Epithelial cell of proximal tubule (primary cell): ENCODE results near the gene FGFR3. TPM values are rescaled to one million over a fixed set of nuclear protein-coding genes. Genes with fewer than 3 reads are reported as not detected.

Source experiments
- DNase-seq: peaks from one replicate; pipeline ENCODE4 v3.0.0-alpha.2; 2011; ENCODE audit warnings: low read depth
- H3K4me3 ChIP-seq: 2 replicates; pipeline ENCODE4 v1.5.1; 2011; ENCODE audit warnings: low read depth, mild to moderate bottlenecking, low read length
- CTCF ChIP-seq: conservative IDR thresholded peaks from 2 replicates; pipeline ENCODE4 v1.5.1; 2012; ENCODE audit warnings: low read depth, mild to moderate bottlenecking, low read length
- total RNA-seq: library from RNA; depleted of rRNA; stranded (reverse); fragments of >200 nt; gene quantifications from 2 replicates; pipeline ENCODE4 v1.2.3, GENCODE V29; 2015

FGFR3 gene
- 1.0 and 8.1 TPM in 2 replicates for total RNA-seq

DNA sequence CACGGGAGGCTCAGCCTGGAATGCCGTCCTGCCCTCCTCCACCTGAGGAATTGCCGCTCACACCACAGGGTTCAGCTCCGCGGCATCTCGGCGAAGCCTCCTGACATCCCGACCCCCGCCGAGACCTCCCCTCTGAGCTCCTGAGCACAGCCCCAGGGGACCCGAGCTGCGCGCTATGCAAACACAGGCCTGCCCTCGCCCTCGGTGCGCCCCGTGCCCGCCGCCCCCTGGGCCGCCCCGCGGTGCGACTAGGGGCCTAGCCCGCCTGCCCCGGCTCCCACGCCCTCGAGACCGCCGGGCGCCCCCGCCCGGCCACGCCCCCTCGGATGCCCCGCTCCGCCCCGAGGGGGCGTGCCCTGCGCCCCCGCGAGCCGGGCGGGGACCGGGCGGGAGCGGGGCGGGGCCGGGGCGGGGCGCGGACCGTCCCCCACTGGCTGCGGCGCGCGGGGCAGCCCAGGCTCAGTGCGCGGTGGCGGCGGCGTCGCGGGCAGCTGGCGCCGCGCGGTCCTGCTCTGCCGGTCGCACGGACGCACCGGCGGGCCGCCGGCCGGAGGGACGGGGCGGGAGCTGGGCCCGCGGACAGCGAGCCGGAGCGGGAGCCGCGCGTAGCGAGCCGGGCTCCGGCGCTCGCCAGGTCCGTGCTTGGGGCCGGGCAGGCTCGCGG lies at the start of gene FGFR3:
TSS of gene FGFR3 (plus strand) at position 462 of the 664 bp plus-strand sequence. CDS start 642 bp downstream, outside the sequence.
- TF ChIP-seq CTCF: no peak
- DNase-seq: no peak

GRCh38 chr4:1743551-1743950 lies 49.5 kb upstream of the FGFR3 start:
- no peak for DNase-seq
- no peak overlapping the region for H3K4me3 ChIP-seq
- TF ChIP-seq CTCF: no peak

More for the DNA sequence above, at the start of gene FGFR3:
- peak within 1 kb of the TSS; percentile 49 for H3K4me3 ChIP-seq

DNA sequence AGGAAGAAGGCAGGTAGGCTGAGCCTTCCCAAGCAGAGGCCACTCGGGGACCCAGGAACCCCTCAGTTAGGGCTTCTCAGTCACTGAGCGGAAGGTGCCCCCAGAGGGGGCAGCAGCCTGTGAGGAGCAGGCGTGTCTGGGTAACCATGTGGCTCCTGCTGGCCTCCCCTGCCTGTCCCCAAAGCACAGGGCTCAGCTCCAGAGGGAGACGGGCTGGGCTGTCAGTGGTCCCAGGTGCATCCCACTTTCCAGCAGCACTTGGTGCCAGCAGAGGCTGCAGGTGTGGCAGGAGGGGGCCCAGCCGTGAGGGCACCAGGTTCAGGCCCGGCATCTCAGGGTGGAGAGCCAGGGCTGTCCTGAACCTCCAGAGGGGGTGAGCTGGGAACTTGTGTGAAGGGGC lies 49.1 kb upstream of the FGFR3 start:
- H3K4me3 ChIP-seq: no peak overlapping the region
- no peak for DNase-seq
- no peak for TF ChIP-seq CTCF

DNA sequence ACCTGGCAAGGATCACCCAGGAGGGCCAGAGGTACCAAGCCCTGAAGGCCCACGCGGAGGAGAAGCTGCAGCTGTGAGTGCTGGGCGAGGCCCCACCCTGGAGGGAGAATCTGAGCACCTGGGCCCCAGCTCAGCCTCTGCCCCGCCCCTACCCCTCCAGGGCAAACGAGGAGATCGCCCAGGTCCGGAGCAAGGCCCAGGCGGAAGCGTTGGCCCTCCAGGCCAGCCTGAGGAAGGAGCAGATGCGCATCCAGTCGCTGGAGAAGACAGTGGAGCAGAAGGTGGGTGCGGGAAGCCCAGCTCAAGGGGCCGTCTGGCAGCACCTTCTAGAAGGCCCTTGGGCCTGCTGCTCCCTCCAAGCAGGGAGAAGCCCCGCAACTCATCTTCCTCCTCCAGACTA lies 48.5 kb upstream of the FGFR3 start:
- H3K4me3 ChIP-seq: no peak overlapping the region
- TF ChIP-seq CTCF: no peak
- no peak for DNase-seq

- DNase-seq: no peak
- no peak for TF ChIP-seq CTCF
Observed at GRCh38 chr4:1745165-1745564, 47.9 kb upstream of the FGFR3 start.

DNA sequence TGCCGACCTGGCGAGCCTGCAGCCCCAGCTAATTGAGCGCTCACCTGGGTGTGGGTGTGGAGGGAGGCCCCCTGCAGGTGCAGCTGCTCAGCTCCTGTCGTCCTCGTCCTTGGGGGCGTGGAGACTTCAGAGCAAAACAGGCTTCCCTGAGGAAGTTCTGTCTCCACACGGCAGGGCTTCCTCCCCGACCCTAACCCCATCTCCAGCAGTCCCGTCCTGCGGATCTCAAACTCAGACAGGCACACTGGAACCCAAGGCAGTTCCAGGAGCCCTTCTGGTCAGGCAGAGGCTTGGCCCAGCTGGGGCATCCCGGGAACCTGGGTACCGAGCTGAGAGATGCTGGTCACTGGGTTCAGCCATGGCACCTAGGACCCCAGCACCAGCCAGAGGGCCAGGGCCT lies 47.4 kb upstream of the FGFR3 start:
- no peak for TF ChIP-seq CTCF
- no peak for DNase-seq
- no peak overlapping the region for H3K4me3 ChIP-seq

More at GRCh38 chr4:1745165-1745564, 47.9 kb upstream of the FGFR3 start:
- H3K4me3 ChIP-seq: no peak overlapping the region

- no peak overlapping the region for H3K4me3 ChIP-seq
- no peak for DNase-seq
- TF ChIP-seq CTCF: peak; percentile 79
Observed at GRCh38 chr4:1746265-1746691, 46.8 kb upstream of the FGFR3 start.
